ENCODE data around the gene RNASE12. TPM values are rescaled to one million over a fixed set of nuclear protein-coding genes. Genes with fewer than 3 reads are reported as not detected.
"Not testable (repeated sequence)": the region's sequence is repeated elsewhere in the genome, so short reads cannot be mapped to it uniquely, and the experiment has no call there.

Gene RNASE12
- total RNA-seq, 1 experiment from 2014 or later: not detected

DNA sequence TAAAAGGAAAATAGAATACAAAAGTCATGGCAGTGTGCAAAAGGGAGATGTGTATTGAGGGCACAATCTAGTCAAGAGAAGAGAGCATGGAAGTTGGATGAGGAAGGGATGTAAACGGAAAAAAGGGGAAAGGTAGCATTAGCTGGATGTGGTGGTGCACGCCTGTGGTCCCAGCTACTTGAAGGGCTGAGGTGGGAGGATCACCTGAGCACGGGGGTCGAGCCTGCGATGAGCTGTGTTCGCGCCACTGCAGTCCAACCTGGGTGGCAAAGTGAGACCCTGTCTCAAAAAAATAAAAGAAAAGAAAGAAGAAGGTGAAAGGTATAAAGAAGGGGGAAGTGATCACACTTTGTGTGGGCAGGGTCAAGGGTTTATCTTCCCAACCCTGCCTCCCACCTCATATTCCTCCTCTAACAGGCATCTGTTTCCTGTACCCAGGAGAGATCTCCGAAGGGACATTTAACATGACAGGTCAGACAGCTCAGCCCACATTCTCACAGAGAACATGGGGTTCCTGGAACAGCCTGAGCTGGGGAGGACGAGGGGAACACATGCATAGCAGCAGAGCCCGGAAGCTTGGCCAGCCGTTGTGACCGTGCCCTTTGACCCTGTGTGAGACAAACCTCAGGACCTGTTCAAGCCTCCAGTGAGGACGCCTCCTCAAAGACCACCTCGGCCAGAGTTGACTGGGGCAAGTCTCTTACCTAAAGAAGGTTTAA is 12.2 kb downstream of the RNASE12 start:
- TF ChIP-seq EZH2 (IDR thresholded peaks at IDR 0.05; ENCODE audit: borderline replicate concordance, low read depth, low read length, poor library complexity, severe bottlenecking): no peak
- TF ChIP-seq, protein P1, sequence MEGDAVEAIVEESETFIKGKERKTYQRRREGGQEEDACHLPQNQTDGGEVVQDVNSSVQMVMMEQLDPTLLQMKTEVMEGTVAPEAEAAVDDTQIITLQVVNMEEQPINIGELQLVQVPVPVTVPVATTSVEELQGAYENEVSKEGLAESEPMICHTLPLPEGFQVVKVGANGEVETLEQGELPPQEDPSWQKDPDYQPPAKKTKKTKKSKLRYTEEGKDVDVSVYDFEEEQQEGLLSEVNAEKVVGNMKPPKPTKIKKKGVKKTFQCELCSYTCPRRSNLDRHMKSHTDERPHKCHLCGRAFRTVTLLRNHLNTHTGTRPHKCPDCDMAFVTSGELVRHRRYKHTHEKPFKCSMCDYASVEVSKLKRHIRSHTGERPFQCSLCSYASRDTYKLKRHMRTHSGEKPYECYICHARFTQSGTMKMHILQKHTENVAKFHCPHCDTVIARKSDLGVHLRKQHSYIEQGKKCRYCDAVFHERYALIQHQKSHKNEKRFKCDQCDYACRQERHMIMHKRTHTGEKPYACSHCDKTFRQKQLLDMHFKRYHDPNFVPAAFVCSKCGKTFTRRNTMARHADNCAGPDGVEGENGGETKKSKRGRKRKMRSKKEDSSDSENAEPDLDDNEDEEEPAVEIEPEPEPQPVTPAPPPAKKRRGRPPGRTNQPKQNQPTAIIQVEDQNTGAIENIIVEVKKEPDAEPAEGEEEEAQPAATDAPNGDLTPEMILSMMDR (conservative IDR thresholded peaks at IDR 0.05; ENCODE audit: low read depth, low read length): no peak
- DNase-seq (ENCODE audit: low spot score): no peak
- Histone ChIP-seq H3K4me1 (ENCODE audit: insufficient read depth, low read length, poor library complexity, severe bottlenecking) (no peaks in the 10 kb centered on the region), H3K27ac (ENCODE audit: low read depth, low read length, poor library complexity, severe bottlenecking) (no peak overlapping the region), H3K27me3 (replicated peaks; ENCODE audit: insufficient read depth, low read depth, low read length, poor library complexity) (no peaks in the 10 kb centered on the region), H3K4me3 (ENCODE audit: low read depth, low read length, poor library complexity, severe bottlenecking) (no peak overlapping the region), H3K36me3 (ENCODE audit: insufficient read depth, low read length, poor library complexity, severe bottlenecking) (no peaks in the 10 kb centered on the region), H3K9me3 (ENCODE audit: low read depth, low read length, poor library complexity, severe bottlenecking) (no peaks in the 10 kb centered on the region)
- no TSS peak for BruUV-seq (replicated peaks)
- intact Hi-C loops (cut with micrococcal nuclease; ENCODE audit: unreplicated experiment): no loop called here
- ChIA-PET POLR2A (ENCODE audit: low non-redundant PET) (no interaction called here), CTCF (no interaction called here)

DNA sequence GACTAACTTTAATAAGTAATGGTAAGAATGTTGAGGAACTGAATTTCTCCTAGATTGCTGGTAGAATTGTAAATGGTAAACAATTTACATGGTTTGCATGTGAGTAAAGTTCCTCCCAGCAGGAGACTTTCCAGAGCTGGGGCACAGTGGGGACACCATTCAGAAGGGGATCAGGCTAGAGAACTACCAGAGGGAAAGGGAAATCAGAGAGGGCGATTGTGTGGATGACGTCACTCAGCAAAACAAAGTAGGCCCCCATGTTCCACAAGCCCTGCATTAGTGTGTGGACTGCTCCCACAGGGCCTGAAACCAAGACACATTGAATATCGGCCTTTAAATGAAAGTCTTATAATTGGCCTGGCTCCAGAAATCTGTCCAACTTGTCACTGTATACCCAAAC is 12.9 kb downstream of the RNASE12 start:
- H3K36me3 ChIP-seq (ENCODE audit: insufficient read depth, low read length, poor library complexity, severe bottlenecking): no peaks in the 10 kb centered on the region
- no TSS peak for BruUV-seq (replicated peaks)
- H3K4me3 ChIP-seq (ENCODE audit: low read depth, low read length, poor library complexity, severe bottlenecking): no peak overlapping the region
- no peak overlapping the region for H3K27ac ChIP-seq (ENCODE audit: low read depth, low read length, poor library complexity, severe bottlenecking)
- H3K4me1 ChIP-seq (ENCODE audit: insufficient read depth, low read length, poor library complexity, severe bottlenecking): no peaks in the 10 kb centered on the region
- no peaks in the 10 kb centered on the region for H3K27me3 ChIP-seq (replicated peaks; ENCODE audit: insufficient read depth, low read depth, low read length, poor library complexity)
- intact Hi-C loops (cut with micrococcal nuclease; ENCODE audit: unreplicated experiment): no loop called here
- no peaks in the 10 kb centered on the region for H3K9me3 ChIP-seq (ENCODE audit: low read depth, low read length, poor library complexity, severe bottlenecking)
- peak; percentile 66 for DNase-seq (ENCODE audit: low spot score)
- ChIA-PET POLR2A (ENCODE audit: low non-redundant PET) (no interaction called here), CTCF (no interaction called here)
- TF ChIP-seq EZH2 (IDR thresholded peaks at IDR 0.05; ENCODE audit: borderline replicate concordance, low read depth, low read length, poor library complexity, severe bottlenecking): no peak
- TF ChIP-seq, protein P1 (conservative IDR thresholded peaks at IDR 0.05; ENCODE audit: low read depth, low read length): no peak

DNA sequence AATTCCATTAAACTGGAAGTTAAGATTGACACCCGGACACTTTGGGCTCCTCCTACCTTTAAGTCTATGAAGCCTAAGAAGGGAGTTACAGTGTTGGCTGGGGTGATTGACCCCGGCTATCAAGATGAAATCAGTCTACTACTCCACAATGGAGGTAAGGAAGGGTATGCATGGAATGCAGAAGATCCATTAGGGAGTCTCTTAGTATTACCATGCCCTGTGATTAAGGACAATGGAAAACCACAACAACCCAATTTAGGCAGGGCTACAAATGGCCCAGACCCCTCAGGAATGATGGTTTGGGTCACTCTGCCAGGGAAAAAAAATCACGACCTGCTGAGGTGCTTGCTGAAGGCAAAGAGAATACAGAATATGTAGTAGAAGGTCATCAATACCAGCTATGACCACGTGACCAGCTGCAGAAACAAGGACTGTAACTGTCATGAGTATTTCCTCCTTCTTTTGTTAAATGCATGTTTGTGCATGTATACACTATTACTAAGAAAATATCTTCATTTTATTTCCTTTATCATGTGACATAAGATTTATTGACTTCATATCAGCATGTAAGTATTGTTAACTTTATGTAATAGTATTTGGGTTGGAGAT is 18.7 kb downstream of the RNASE12 start:
- H3K4me3 ChIP-seq (ENCODE audit: low read depth, low read length, poor library complexity, severe bottlenecking); BruUV-seq (replicated peaks); H3K9me3 ChIP-seq (ENCODE audit: low read depth, low read length, poor library complexity, severe bottlenecking); DNase-seq (ENCODE audit: low spot score); CTCF ChIA-PET; H3K27ac ChIP-seq (ENCODE audit: low read depth, low read length, poor library complexity, severe bottlenecking); H3K4me1 ChIP-seq (ENCODE audit: insufficient read depth, low read length, poor library complexity, severe bottlenecking); H3K36me3 ChIP-seq (ENCODE audit: insufficient read depth, low read length, poor library complexity, severe bottlenecking); H3K27me3 ChIP-seq (replicated peaks; ENCODE audit: insufficient read depth, low read depth, low read length, poor library complexity); POLR2A ChIA-PET (ENCODE audit: low non-redundant PET); intact Hi-C loops (cut with micrococcal nuclease; ENCODE audit: unreplicated experiment): not testable (repeated sequence)

DNA sequence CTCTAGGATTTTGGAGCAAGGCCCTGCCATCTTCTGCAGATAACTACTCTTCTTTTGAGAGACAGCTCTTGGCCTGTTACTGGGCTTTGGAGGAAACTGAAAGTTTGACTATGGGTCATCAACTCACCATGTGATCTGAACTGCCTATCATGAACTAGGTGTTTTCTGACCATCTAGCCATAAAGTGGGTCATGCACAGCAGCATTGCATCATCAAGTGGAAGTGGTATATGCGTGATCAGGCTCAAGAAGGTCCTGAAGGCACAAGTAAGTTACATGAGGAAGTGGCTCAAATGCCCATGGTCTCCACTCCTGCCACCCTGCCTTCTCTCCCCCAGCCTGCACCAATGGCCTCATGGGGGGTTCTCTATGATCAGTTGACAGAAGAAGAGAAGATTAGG is 20.5 kb downstream of the RNASE12 start:
- POLR2A ChIA-PET (ENCODE audit: low non-redundant PET); H3K27ac ChIP-seq (ENCODE audit: low read depth, low read length, poor library complexity, severe bottlenecking); DNase-seq (ENCODE audit: low spot score); H3K27me3 ChIP-seq (replicated peaks; ENCODE audit: insufficient read depth, low read depth, low read length, poor library complexity); H3K4me3 ChIP-seq (ENCODE audit: low read depth, low read length, poor library complexity, severe bottlenecking); BruUV-seq (replicated peaks); H3K36me3 ChIP-seq (ENCODE audit: insufficient read depth, low read length, poor library complexity, severe bottlenecking); CTCF ChIA-PET; H3K9me3 ChIP-seq (ENCODE audit: low read depth, low read length, poor library complexity, severe bottlenecking); H3K4me1 ChIP-seq (ENCODE audit: insufficient read depth, low read length, poor library complexity, severe bottlenecking); intact Hi-C loops (cut with micrococcal nuclease; ENCODE audit: unreplicated experiment): not testable (repeated sequence)

DNA sequence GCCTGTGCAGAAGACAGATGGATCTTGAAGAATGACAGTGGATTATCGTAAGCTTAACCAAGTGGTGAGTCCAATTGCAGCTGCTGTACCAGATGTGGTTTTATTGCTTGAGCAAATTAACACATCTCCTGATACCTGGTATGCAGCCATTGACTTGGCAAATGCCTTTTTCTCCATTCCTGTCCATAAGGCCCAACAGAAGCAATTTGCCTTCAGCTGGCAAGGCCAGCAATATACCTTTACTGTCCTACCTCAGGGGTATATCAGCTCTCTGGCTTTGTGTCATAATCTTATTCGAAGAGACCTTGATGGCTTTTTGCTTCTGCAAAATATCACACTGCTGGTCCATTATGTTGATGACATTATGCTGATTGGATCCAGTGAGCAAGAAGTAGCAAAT is 21.3 kb downstream of the RNASE12 start:
- CTCF ChIA-PET; H3K9me3 ChIP-seq (ENCODE audit: low read depth, low read length, poor library complexity, severe bottlenecking); H3K4me1 ChIP-seq (ENCODE audit: insufficient read depth, low read length, poor library complexity, severe bottlenecking); H3K27me3 ChIP-seq (replicated peaks; ENCODE audit: insufficient read depth, low read depth, low read length, poor library complexity); POLR2A ChIA-PET (ENCODE audit: low non-redundant PET); H3K4me3 ChIP-seq (ENCODE audit: low read depth, low read length, poor library complexity, severe bottlenecking); BruUV-seq (replicated peaks); intact Hi-C loops (cut with micrococcal nuclease; ENCODE audit: unreplicated experiment); H3K36me3 ChIP-seq (ENCODE audit: insufficient read depth, low read length, poor library complexity, severe bottlenecking); H3K27ac ChIP-seq (ENCODE audit: low read depth, low read length, poor library complexity, severe bottlenecking); DNase-seq (ENCODE audit: low spot score): not testable (repeated sequence)
